HCT116 (cell line): Measurements from ENCODE around the gene ANO4. TPM values are rescaled to one million over a fixed set of nuclear protein-coding genes. Genes with fewer than 3 reads are reported as not detected.
A peak's percentile ranks its signal among the peaks of the same experiment; 100 is the strongest.

ENCODE experiments used
- ATAC-seq: fragments of 200-7000 bp; cut with Tn5 transposase; 2 replicates; pipeline ENCODE4 v1.9.1; 2020; ENCODE audit warnings: mild to moderate bottlenecking, moderate library complexity
- BruUV-seq: library from RNA; stranded (reverse); fragments of 400-500 nt; replicated peaks from 2 replicates; lab custom pipeline; 2021; lab: Mats Ljungman, UMichigan
- CTCF ChIA-PET: fragments of 300-600 bp; sonication (Branson Sonifier 250); formaldehyde crosslinking; loops from one replicate; lab custom pipeline; 2021; ENCODE audit warnings: antibody characterized with exemption; lab: Charles Lee
- POLR2A ChIA-PET: fragments of 300-600, 350-600 bp; sonication (Branson Sonifier 250); formaldehyde crosslinking; loops from one replicate; lab custom pipeline; 2021; ENCODE audit warnings: antibody characterized with exemption; lab: Charles Lee
- RAD21 ChIA-PET, 2 experiments: fragments of 300-600 bp; sonication (Branson Sonifier 250); formaldehyde crosslinking; loops; one replicate each; lab custom pipeline; 2023; ENCODE audit warnings: low total read pairs in 2 of 2; ENCODE audit not compliant: uncharacterized antibody in 2 of 2, unreplicated experiment in 2 of 2, low non-redundant PET in 1 of 2; lab: Charles Lee
- DNase-seq: peaks from one replicate; pipeline ENCODE4 v3.0.0-alpha.2; 2010; ENCODE audit warnings: low read depth, low spot score
- H2AFZ ChIP-seq: fragments of 200-600 bp; shearing (Covaris generic), sonication (generic); 2 replicates; pipeline ENCODE4 v1.6.1; 2017; ENCODE audit warnings: low read depth, mixed run types, mixed read lengths, antibody characterized with exemption, low read length; ENCODE audit not compliant: poor library complexity, severe bottlenecking
- H3K27ac ChIP-seq: 2 replicates; pipeline ENCODE4 v1.5.1; 2012; ENCODE audit warnings: low read depth, low read length
- H3K27me3 ChIP-seq: fragments of 200-600 bp; sonication (generic); 2 replicates; pipeline ENCODE4 v1.6.1; 2016; ENCODE audit warnings: mixed run types, low read length, mixed read lengths; ENCODE audit not compliant: insufficient read depth
- H3K36me3 ChIP-seq, 2 experiments: fragments of 200-500 bp in 1 of 2; fragments of 200-600 bp in 1 of 2; sonication (Bioruptor generic) in 1 of 2; sonication (generic) in 1 of 2; 2 replicates each; pipeline versions ENCODE4 v1.5.1 to v1.6.1; 2014 to 2016; ENCODE audit warnings: low read length in 2 of 2, inconsistent platforms in 1 of 2, mixed read lengths in 1 of 2, mixed run types in 1 of 2; ENCODE audit not compliant: insufficient read depth in 2 of 2, control insufficient read depth in 1 of 2
- H3K4me1 ChIP-seq, 2 experiments: fragments of 200-600 bp in 1 of 2; sonication (generic) in 1 of 2; 2 replicates each; pipeline versions ENCODE4 v1.5.1 to v1.6.1; 2012 to 2017; ENCODE audit warnings: low read length in 2 of 2, inconsistent platforms in 1 of 2, mild to moderate bottlenecking in 1 of 2, mixed read lengths in 1 of 2, mixed run types in 1 of 2, moderate library complexity in 1 of 2; ENCODE audit not compliant: insufficient read depth in 2 of 2, control insufficient read depth in 1 of 2
- H3K4me2 ChIP-seq: fragments of 200-600 bp; sonication (generic); 2 replicates; pipeline ENCODE4 v1.6.1; 2017; ENCODE audit warnings: mixed run types, low read length, mixed read lengths
- H3K4me3 ChIP-seq, 2 experiments: fragments of 200-600 bp in 1 of 2; sonication (generic) in 1 of 2; replicated peaks in 1 of 2; 2 replicates each; pipeline ENCODE4 v1.5.1; 2011 to 2016; ENCODE audit warnings: low read length in 2 of 2, control low read depth in 1 of 2, low read depth in 1 of 2, mild to moderate bottlenecking in 1 of 2, mixed read lengths in 1 of 2, mixed run types in 1 of 2
- H3K79me2 ChIP-seq: fragments of 200-600 bp; sonication (generic); 2 replicates; pipeline ENCODE4 v1.6.1; 2017; ENCODE audit warnings: mild to moderate bottlenecking, mixed run types, low read length, moderate library complexity, mixed read lengths; ENCODE audit not compliant: insufficient read depth
- H3K9ac ChIP-seq: fragments of 200-600 bp; sonication (generic); 2 replicates; pipeline ENCODE4 v1.6.1; 2016; ENCODE audit warnings: low read length, mixed read lengths
- H3K9me2 ChIP-seq: fragments of 200-600 bp; sonication (generic), shearing (Covaris generic); 2 replicates; pipeline ENCODE4 v1.6.1; 2017; ENCODE audit warnings: mixed run types, mild to moderate bottlenecking, moderate library complexity; ENCODE audit not compliant: insufficient read depth
- H3K9me3 ChIP-seq, 2 experiments: fragments of 200-500 bp in 1 of 2; fragments of 200-600 bp in 1 of 2; sonication (Bioruptor generic) in 1 of 2; sonication (generic) in 1 of 2; 2 replicates each; pipeline ENCODE4 v1.6.1; 2014 to 2017; ENCODE audit warnings: low read length in 2 of 2, mixed read lengths in 2 of 2, inconsistent platforms in 1 of 2, low read depth in 1 of 2, mild to moderate bottlenecking in 1 of 2, mixed run types in 1 of 2, moderate library complexity in 1 of 2; ENCODE audit not compliant: control insufficient read depth in 1 of 2, insufficient read depth in 1 of 2
- H4K20me1 ChIP-seq: fragments of 200-600 bp; sonication (generic), shearing (Covaris generic); 2 replicates; pipeline ENCODE4 v1.6.1; 2017; ENCODE audit warnings: mixed run types, mild to moderate bottlenecking, moderate library complexity; ENCODE audit not compliant: insufficient read depth
- CBX3 ChIP-seq: IDR thresholded peaks from 2 replicates; pipeline ENCODE4 v1.6.1; 2012; ENCODE audit warnings: low read depth
- CTCF ChIP-seq, 3 experiments: fragments of 200-600 bp in 1 of 3; sonication (generic) in 1 of 3; IDR thresholded peaks in 2 of 3; conservative IDR thresholded peaks in 1 of 3; 2 replicates each; pipeline ENCODE4 v1.5.1; 2012 to 2017; ENCODE audit warnings: low read depth in 2 of 3, low read length in 2 of 3, antibody characterized with exemption in 1 of 3, borderline replicate concordance in 1 of 3, control low read depth in 1 of 3, mild to moderate bottlenecking in 1 of 3, mixed read lengths in 1 of 3, mixed run types in 1 of 3, moderate library complexity in 1 of 3; ENCODE audit not compliant: insufficient read depth in 1 of 3
- FOSL1 ChIP-seq: IDR thresholded peaks from 2 replicates; pipeline ENCODE4 v1.6.1; 2012; ENCODE audit warnings: low read depth
- JUND ChIP-seq: IDR thresholded peaks from 2 replicates; pipeline ENCODE4 v1.6.1; 2012
- RAD21 ChIP-seq: IDR thresholded peaks from 2 replicates; pipeline ENCODE4 v1.6.1; 2012; ENCODE audit warnings: low read depth, mild to moderate bottlenecking
- SP1 ChIP-seq: IDR thresholded peaks from 2 replicates; pipeline ENCODE4 v1.6.1; 2012; ENCODE audit warnings: low read depth
- YY1 ChIP-seq: IDR thresholded peaks from 2 replicates; pipeline ENCODE4 v1.6.1; 2011; ENCODE audit warnings: low read length, low read depth, moderate library complexity, mild to moderate bottlenecking; ENCODE audit not compliant: insufficient replicate concordance; ENCODE audit errors: extremely low read depth
- ZNF274 ChIP-seq: fragments of 200-500 bp; sonication (Bioruptor generic); IDR thresholded peaks from 2 replicates; pipeline ENCODE4 v1.6.1; 2014; ENCODE audit warnings: mild to moderate bottlenecking, low read depth, low read length, inconsistent platforms
- intact Hi-C: fragments of 100-400 bp; cut with micrococcal nuclease; formaldehyde crosslinking; loops from 2 replicates; pipeline ENCODE4 v1.10.0; 2022
- total RNA-seq: library from RNA; stranded (reverse); gene quantifications from one replicate; pipeline ENCODE4 v1.2.1, GENCODE V29; 2021; ENCODE audit not compliant: unreplicated experiment

Gene ANO4
- total RNA-seq, 1 experiment from 2014 or later = 1.7 TPM

- Histone ChIP-seq H2AFZ (peak overlapping the region; percentile 55), H3K36me3 (no peaks in the 10 kb centered on the region), H3K27ac (no peak overlapping the region), H3K27me3 (no peaks in the 10 kb centered on the region), H3K9ac (no peak overlapping the region; the same call in 1 of the 2 replicates), H3K9me2 (no peaks in the 10 kb centered on the region), H3K79me2 (no peaks in the 10 kb centered on the region), H3K9me3 (no peaks in the 10 kb centered on the region), H3K4me3 (no peak overlapping the region), H4K20me1 (no peaks in the 10 kb centered on the region), H3K4me2 (peak overlapping the region; percentile 52), H3K4me1 (peaks cover 21 to 62% of the 10 kb centered on the region in 2 experiments)
- TF ChIP-seq FOSL1 (peak; percentile 66), YY1 (peak; percentile 14), ZNF274 (no peak), SP1 (peak; percentile 53; the same call in 1 of the 2 replicates), CBX3 (no peak; the same call in 1 of the 2 replicates), JUND (peak; percentile 70)
- ChIA-PET RAD21 (no interaction called here), POLR2A (no interaction called here), CTCF (no interaction called here)
- intact Hi-C loops = no loop called here
- DNase-seq = peak; percentile 59
- peak; percentile 74 for ATAC-seq
- BruUV-seq = no TSS peak
Measured at GRCh38 chr12:101018540-101018939, 224.0 kb downstream of the ANO4 start.

DNA sequence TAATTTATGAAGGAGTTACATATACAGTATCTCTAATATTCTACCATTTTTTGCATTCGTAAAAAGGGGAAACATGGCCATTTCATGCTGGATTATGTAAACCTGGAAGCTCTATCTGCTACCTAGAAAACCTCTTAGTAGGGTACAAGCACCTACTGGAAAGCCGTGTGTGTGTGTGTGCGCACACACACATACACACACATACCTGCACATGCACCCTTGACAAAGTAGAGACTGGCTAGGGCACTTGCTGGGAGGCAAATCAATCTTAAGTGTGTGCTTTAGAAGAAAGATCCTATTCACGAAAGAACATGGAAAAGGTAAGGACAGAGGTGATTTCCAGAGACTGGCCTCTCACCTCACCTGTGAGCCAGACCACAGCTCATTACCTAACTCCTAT is 224.6 kb downstream of the ANO4 start:
- Histone ChIP-seq H3K4me1 (peaks cover 21 to 62% of the 10 kb centered on the region in 2 experiments), H3K4me2 (peak overlapping the region; percentile 52), H3K79me2 (no peaks in the 10 kb centered on the region), H4K20me1 (no peaks in the 10 kb centered on the region), H3K27me3 (no peaks in the 10 kb centered on the region), H2AFZ (no peak overlapping the region), H3K9ac (peak overlapping the region; percentile 4; the same call in 1 of the 2 replicates), H3K36me3 (no peaks in the 10 kb centered on the region), H3K4me3 (no peak overlapping the region), H3K9me3 (no peaks in the 10 kb centered on the region), H3K27ac (no peak overlapping the region), H3K9me2 (no peaks in the 10 kb centered on the region)
- CTCF ChIA-PET = no interaction called here
- intact Hi-C loops = no loop called here
- TF ChIP-seq CTCF (IDR thresholded peaks at IDR 0.05 in 2 of 3, conservative IDR thresholded peaks at IDR 0.05 in 1 of 3; ENCODE audit: borderline replicate concordance in 1 of 3, insufficient read depth in 1 of 3, low read depth in 2 of 3, low read length in 2 of 3) (no peak), ZNF274 (no peak), RAD21 (no peak), SP1 (no peak)
- RAD21 ChIA-PET = no interaction called here
- DNase-seq (no peak), ATAC-seq (no peak)
- POLR2A ChIA-PET = no interaction called here
- no TSS peak for BruUV-seq
